Muscle layer of duodenum (tissue), 2 donors: ENCODE measurements around the gene STEAP3.

Source experiments
- H3K27ac ChIP-seq: one replicate; pipeline ENCODE4 v1.7.0; 2013; ENCODE audit warnings: mild to moderate bottlenecking, low read length
- H3K27me3 ChIP-seq: one replicate; pipeline ENCODE4 v1.7.0; 2013; ENCODE audit warnings: low read depth, mild to moderate bottlenecking, control low read depth, low read length
- H3K36me3 ChIP-seq, 2 donors: one replicate each; pipeline ENCODE4 v1.7.0; 2013; ENCODE audit warnings: low read length in 2 of 2, control low read depth in 1 of 2, mild to moderate bottlenecking in 1 of 2; ENCODE audit not compliant: insufficient read depth in 2 of 2, control insufficient read depth in 1 of 2
- H3K4me1 ChIP-seq, 2 donors: one replicate each; pipeline ENCODE4 v1.7.0; 2013; ENCODE audit warnings: low read length in 2 of 2, mild to moderate bottlenecking in 2 of 2, control low read depth in 1 of 2, moderate library complexity in 1 of 2; ENCODE audit not compliant: insufficient read depth in 2 of 2, control insufficient read depth in 1 of 2
- H3K4me3 ChIP-seq, 2 donors: one replicate each; pipeline ENCODE4 v1.7.0; 2013; ENCODE audit warnings: low read length in 2 of 2, low read depth in 1 of 2, mild to moderate bottlenecking in 1 of 2
- H3K9me3 ChIP-seq, 2 donors: one replicate each; pipeline ENCODE4 v1.7.0; 2013; ENCODE audit warnings: low read length in 2 of 2, control low read depth in 1 of 2, mild to moderate bottlenecking in 1 of 2; ENCODE audit not compliant: control insufficient read depth in 1 of 2
- donor health status: healthy.

STEAP3 gene

DNA sequence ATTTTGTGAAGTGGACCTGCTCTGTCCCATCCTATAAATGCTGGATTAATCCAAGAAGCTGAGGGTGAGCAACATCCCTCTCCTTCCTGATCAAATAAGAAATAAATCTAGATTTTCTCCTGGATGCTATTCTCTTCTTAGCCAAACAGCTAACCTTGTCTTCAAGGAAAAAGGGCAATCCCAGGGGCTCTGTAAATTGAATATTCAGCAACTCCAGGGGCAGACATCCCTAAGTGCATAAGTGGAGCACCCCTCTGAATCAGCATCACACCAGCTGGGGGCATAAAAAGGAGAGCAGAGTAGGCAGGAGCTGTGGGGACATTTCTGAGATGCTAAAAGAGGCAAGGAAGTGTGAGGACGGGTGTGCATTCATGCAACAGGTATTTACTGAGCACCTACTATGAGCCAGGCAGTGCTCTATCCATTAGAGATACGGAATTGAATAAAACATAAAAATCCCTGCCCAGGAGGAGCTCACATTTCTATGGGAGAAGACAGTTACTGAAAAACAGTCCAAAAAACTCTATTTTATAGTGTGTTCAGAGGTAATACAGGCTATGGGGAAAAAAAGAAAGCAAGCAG lies 2.8 kb upstream of the STEAP3 start:
- Histone ChIP-seq H3K36me3 (no peaks in the 10 kb centered on the region), H3K9me3 (no peaks in the 10 kb centered on the region), H3K4me3 (no peak overlapping the region), H3K4me1 (peaks cover 5 to 15% of the 10 kb centered on the region in 2 donors), H3K27me3 (peaks cover 5% of the 10 kb centered on the region), H3K27ac (no peak overlapping the region)

GRCh38 chr2:119221609-119222008 lies 2.0 kb upstream of the STEAP3 start:
- no peak overlapping the region for H3K4me3 ChIP-seq
- H3K9me3 ChIP-seq = no peaks in the 10 kb centered on the region
- H3K36me3 ChIP-seq = no peaks in the 10 kb centered on the region
- peaks cover 5% of the 10 kb centered on the region for H3K27me3 ChIP-seq
- peaks cover 5 to 15% of the 10 kb centered on the region in 2 donors for H3K4me1 ChIP-seq
- no peak overlapping the region for H3K27ac ChIP-seq

GRCh38 chr2:119222213-119222612 lies 1.4 kb upstream of the STEAP3 start:
- Histone ChIP-seq H3K27me3 (peaks cover 5% of the 10 kb centered on the region), H3K4me3 (no peak overlapping the region), H3K9me3 (no peaks in the 10 kb centered on the region), H3K36me3 (no peaks in the 10 kb centered on the region), H3K4me1 (peaks cover 5 to 15% of the 10 kb centered on the region in 2 donors), H3K27ac (no peak overlapping the region)

- peaks cover 5 to 15% of the 10 kb centered on the region in 2 donors for H3K4me1 ChIP-seq
- H3K27ac ChIP-seq = no peak overlapping the region
Observed at GRCh38 chr2:119222863-119223520, 642 bp upstream of the STEAP3 start.

GRCh38 chr2:119224391-119225104 lies 914 bp downstream of the STEAP3 start:
- Histone ChIP-seq H3K9me3 (no peaks in the 10 kb centered on the region), H3K27ac (no peak overlapping the region), H3K4me3 (peak overlapping the region; percentile 52 to 76), H3K36me3 (no peaks in the 10 kb centered on the region), H3K4me1 (peaks cover 5 to 15% of the 10 kb centered on the region in 2 donors), H3K27me3 (peaks cover 5% of the 10 kb centered on the region)

More at GRCh38 chr2:119222863-119223520, 642 bp upstream of the STEAP3 start:
- H3K36me3 ChIP-seq = no peaks in the 10 kb centered on the region
- peaks cover 5% of the 10 kb centered on the region for H3K27me3 ChIP-seq
- H3K9me3 ChIP-seq = no peaks in the 10 kb centered on the region
- peak overlapping the region in 1 of 2 donors; percentile 76 for H3K4me3 ChIP-seq

GRCh38 chr2:119225105-119225865 lies 1.7 kb downstream of the STEAP3 start:
- peaks cover 5 to 15% of the 10 kb centered on the region in 2 donors for H3K4me1 ChIP-seq
- H3K9me3 ChIP-seq = no peaks in the 10 kb centered on the region
- H3K4me3 ChIP-seq = no peak overlapping the region
- H3K27ac ChIP-seq = no peak overlapping the region
- no peaks in the 10 kb centered on the region for H3K36me3 ChIP-seq
- peaks cover 5% of the 10 kb centered on the region for H3K27me3 ChIP-seq

DNA sequence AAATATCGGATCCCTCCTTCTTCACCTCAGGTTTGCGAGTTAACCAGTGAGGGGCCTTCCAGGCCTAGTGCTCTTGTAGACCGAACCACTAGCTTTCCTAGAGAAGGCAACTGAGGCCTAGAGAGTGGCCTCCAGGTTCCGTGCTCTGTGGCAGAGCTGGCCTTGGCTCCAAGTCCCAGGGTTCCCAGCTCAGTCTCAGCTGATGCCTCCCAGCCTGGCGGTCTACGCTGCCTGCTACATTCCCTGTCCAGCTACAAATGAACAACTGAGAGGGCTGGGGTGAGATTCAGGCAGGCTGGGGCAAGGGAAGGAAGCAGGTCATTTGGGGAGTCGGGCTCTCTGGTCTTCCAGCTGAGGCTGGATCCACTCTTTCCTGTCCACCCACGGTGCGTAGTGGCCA lies 2.3 kb downstream of the STEAP3 start:
- no peaks in the 10 kb centered on the region for H3K9me3 ChIP-seq
- no peaks in the 10 kb centered on the region for H3K36me3 ChIP-seq
- H3K27ac ChIP-seq = no peak overlapping the region
- peaks cover 5 to 15% of the 10 kb centered on the region in 2 donors for H3K4me1 ChIP-seq
- H3K27me3 ChIP-seq = peaks cover 5% of the 10 kb centered on the region
- no peak overlapping the region for H3K4me3 ChIP-seq

- peaks cover 5% of the 10 kb centered on the region for H3K27me3 ChIP-seq
- no peaks in the 10 kb centered on the region for H3K9me3 ChIP-seq
- H3K4me3 ChIP-seq = no peak overlapping the region
- H3K27ac ChIP-seq = no peak overlapping the region
- H3K36me3 ChIP-seq = no peaks in the 10 kb centered on the region
- H3K4me1 ChIP-seq = peaks cover 5 to 15% of the 10 kb centered on the region in 2 donors
Observed at GRCh38 chr2:119227346-119227745, 3.7 kb downstream of the STEAP3 start.

DNA sequence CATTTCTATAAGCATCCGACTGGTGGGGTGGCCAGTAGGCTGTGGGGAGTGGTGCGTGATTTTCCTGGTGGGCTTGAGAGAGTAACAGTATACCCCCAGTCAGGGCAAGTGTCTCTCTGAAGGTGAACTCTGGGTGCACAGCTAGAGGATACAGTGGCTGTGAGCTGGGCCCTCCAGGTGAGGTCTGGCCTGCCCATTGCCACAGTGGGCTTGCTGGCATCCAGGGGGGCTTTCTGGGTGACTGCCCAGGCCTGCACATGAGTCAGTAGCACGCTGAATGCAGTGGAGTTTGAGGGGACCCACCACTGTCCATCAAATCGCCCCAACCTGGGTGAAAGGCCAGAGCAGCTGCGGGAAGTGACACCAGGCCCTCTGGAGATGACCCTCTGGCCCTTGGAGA lies 4.5 kb downstream of the STEAP3 start:
- Histone ChIP-seq H3K36me3 (no peaks in the 10 kb centered on the region), H3K4me1 (peaks cover 5 to 15% of the 10 kb centered on the region in 2 donors), H3K4me3 (no peak overlapping the region), H3K9me3 (no peaks in the 10 kb centered on the region), H3K27ac (no peak overlapping the region), H3K27me3 (peaks cover 5% of the 10 kb centered on the region)

GRCh38 chr2:119228964-119229363 lies 5.3 kb downstream of the STEAP3 start:
- Histone ChIP-seq H3K4me3 (no peak overlapping the region), H3K9me3 (no peaks in the 10 kb centered on the region), H3K36me3 (no peaks in the 10 kb centered on the region), H3K27ac (no peak overlapping the region), H3K27me3 (peaks cover 5% of the 10 kb centered on the region), H3K4me1 (peaks cover 5 to 13% of the 10 kb centered on the region in 2 donors)

DNA sequence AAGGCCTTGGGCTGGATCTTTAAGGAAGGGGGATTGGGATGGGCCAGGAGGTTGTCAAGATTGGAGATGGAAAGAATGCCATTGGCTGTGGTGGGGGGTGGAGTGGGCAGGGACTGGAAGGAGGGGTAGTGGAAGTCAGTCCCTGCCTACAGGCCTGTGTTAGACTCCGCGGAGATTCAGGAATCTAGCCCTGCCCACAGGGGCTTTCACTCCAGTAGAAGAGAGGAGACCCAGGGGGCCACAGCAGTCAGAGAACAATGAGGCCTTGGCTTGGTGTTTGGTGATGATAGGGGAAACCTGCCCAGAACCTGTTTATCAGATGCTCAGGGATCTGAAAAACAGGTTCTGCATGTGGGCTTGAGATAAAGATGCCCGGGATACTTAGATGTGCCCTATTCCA lies 6.1 kb downstream of the STEAP3 start:
- peaks cover 1 to 6% of the 10 kb centered on the region in 2 donors for H3K4me1 ChIP-seq
- peaks cover under 1% of the 10 kb centered on the region for H3K27me3 ChIP-seq
- no peak overlapping the region for H3K4me3 ChIP-seq
- H3K27ac ChIP-seq = no peak overlapping the region
- no peaks in the 10 kb centered on the region for H3K36me3 ChIP-seq
- H3K9me3 ChIP-seq = no peaks in the 10 kb centered on the region
